Measurements from ENCODE around the gene ITGB3. TPM values are rescaled to one million over a fixed set of nuclear protein-coding genes. Genes with fewer than 3 reads are reported as not detected.

Gene ITGB3
- polyA plus RNA-seq, 1 donor, result 10.9 TPM

Other genes with a start within 250 kb of the ITGB3 start
- 44.6 TPM for gene CDC27, start 64.5 kb upstream of the ITGB3 start, polyA plus RNA-seq (ENCODE audit: insufficient read length)
- gene MYL4, start 44.5 kb upstream of the ITGB3 start, polyA plus RNA-seq (ENCODE audit: insufficient read length), result 1,610 TPM
- gene EFCAB13, start 70.1 kb downstream of the ITGB3 start, polyA plus RNA-seq (ENCODE audit: insufficient read length), result 5.2 TPM

Measured in hindlimb muscle (tissue), 1 donor.